Kidney epithelial cell (primary cell): ENCODE results near the gene TRPV2. TPM values are rescaled to one million over a fixed set of nuclear protein-coding genes. Genes with fewer than 3 reads are reported as not detected.

ENCODE experiments used
- DNase-seq: peaks from one replicate; pipeline ENCODE4 v3.0.0-alpha.2; 2010; ENCODE audit warnings: low read depth
- H3K27me3 ChIP-seq: 2 replicates; pipeline ENCODE4 v1.6.0; 2011; ENCODE audit warnings: low read length; ENCODE audit not compliant: control insufficient read depth, insufficient read depth
- H3K36me3 ChIP-seq: 2 replicates; pipeline ENCODE4 v1.5.1; 2011; ENCODE audit warnings: low read length; ENCODE audit not compliant: control insufficient read depth, insufficient read depth
- H3K4me3 ChIP-seq: 2 replicates; pipeline ENCODE4 v1.5.1; 2011; ENCODE audit warnings: low read depth, mild to moderate bottlenecking, control low read depth, low read length
- CTCF ChIP-seq: IDR thresholded peaks from 2 replicates; pipeline ENCODE4 v1.5.1; 2011; ENCODE audit warnings: mild to moderate bottlenecking, moderate library complexity, low read length, control low read depth, inconsistent platforms; ENCODE audit not compliant: insufficient read depth, poor library complexity, severe bottlenecking
- total RNA-seq: library from RNA; depleted of rRNA; stranded (reverse); fragments of >200 nt; gene quantifications from 2 replicates; pipeline ENCODE4 v1.2.3, GENCODE V29; 2015

The TRPV2 gene
- total RNA-seq, 1 donor from 2014 or later = 3.8 TPM

- TF ChIP-seq CTCF = no peak
- no peaks in the 10 kb centered on the region for H3K36me3 ChIP-seq
- DNase-seq = no peak
- H3K27me3 ChIP-seq = no peaks in the 10 kb centered on the region
- H3K4me3 ChIP-seq = peak overlapping the region; percentile 48
Measured at GRCh38 chr17:16406742-16407674, 8.4 kb upstream of the TRPV2 start.

- Histone ChIP-seq H3K36me3 (no peaks in the 10 kb centered on the region), H3K27me3 (no peaks in the 10 kb centered on the region), H3K4me3 (no peak overlapping the region)
- TF ChIP-seq CTCF = no peak
- DNase-seq = no peak
Measured at GRCh38 chr17:16407911-16408588, 7.3 kb upstream of the TRPV2 start.

GRCh38 chr17:16417399-16417798 is 2.0 kb downstream of the TRPV2 start:
- no peak for TF ChIP-seq CTCF
- H3K4me3 ChIP-seq = no peak overlapping the region

GRCh38 chr17:16417896-16418684 is 2.7 kb downstream of the TRPV2 start:
- Histone ChIP-seq H3K27me3 (no peaks in the 10 kb centered on the region), H3K4me3 (no peak overlapping the region)
- no peak for DNase-seq

More at GRCh38 chr17:16417399-16417798, 2.0 kb downstream of the TRPV2 start:
- no peak for DNase-seq
- no peaks in the 10 kb centered on the region for H3K27me3 ChIP-seq
- no peaks in the 10 kb centered on the region for H3K36me3 ChIP-seq

GRCh38 chr17:16418685-16419068 is 3.3 kb downstream of the TRPV2 start:
- no peak for DNase-seq
- H3K36me3 ChIP-seq = no peaks in the 10 kb centered on the region
- no peaks in the 10 kb centered on the region for H3K27me3 ChIP-seq
- no peak for TF ChIP-seq CTCF
- no peak overlapping the region for H3K4me3 ChIP-seq

More at GRCh38 chr17:16417896-16418684, 2.7 kb downstream of the TRPV2 start:
- no peak for TF ChIP-seq CTCF
- no peaks in the 10 kb centered on the region for H3K36me3 ChIP-seq
